Nephron (organoid): Measurements from ENCODE around the gene ARHGAP22.

Experiments
- H3K27ac Mint-ChIP-seq, 3 experiments: 2 replicates each; pipeline ENCODE4 v1.8.0; 2020; ENCODE audit warnings: mixed read lengths in 3 of 3, mild to moderate bottlenecking in 2 of 3, moderate library complexity in 1 of 3
- H3K27me3 Mint-ChIP-seq: 2 replicates; pipeline ENCODE4 v1.8.0; 2021; ENCODE audit warnings: low read depth, mild to moderate bottlenecking, moderate library complexity, mixed read lengths
- H3K36me3 Mint-ChIP-seq: 2 replicates; pipeline ENCODE4 v1.8.0; 2020; ENCODE audit warnings: low read depth, mixed read lengths
- H3K4me1 Mint-ChIP-seq: 2 replicates; pipeline ENCODE4 v1.8.0; 2020; ENCODE audit warnings: mixed read lengths
- H3K4me3 Mint-ChIP-seq, 3 experiments: 2 replicates each; pipeline ENCODE4 v1.8.0; 2020; ENCODE audit warnings: mild to moderate bottlenecking in 3 of 3, mixed read lengths in 3 of 3, moderate library complexity in 2 of 3
- H3K9me3 Mint-ChIP-seq: 2 replicates; pipeline ENCODE4 v1.8.0; 2020; ENCODE audit warnings: mixed read lengths
- CTCF ChIP-seq, 3 experiments: fragments of 200-600 bp; sonication (generic); IDR thresholded peaks; one replicate each; pipeline ENCODE4 v1.5.0; 2021; ENCODE audit warnings: antibody characterized with exemption in 3 of 3; ENCODE audit not compliant: unreplicated experiment in 3 of 3

The ARHGAP22 gene

GRCh38 chr10:48505394-48506112 lies 99.3 kb downstream of the ARHGAP22 start:
- H3K4me1 Mint-ChIP-seq, result peaks cover 16% of the 10 kb centered on the region
- no peak for TF ChIP-seq CTCF (IDR thresholded peaks at IDR 0.05; ENCODE audit: unreplicated experiment in 3 of 3)
- H3K27ac Mint-ChIP-seq, result peak overlapping the region in 1 of 3 experiments; percentile 8
- peaks cover 3% of the 10 kb centered on the region for H3K9me3 Mint-ChIP-seq
- no peak overlapping the region for H3K4me3 Mint-ChIP-seq
- H3K27me3 Mint-ChIP-seq, result peaks cover 8% of the 10 kb centered on the region
- no peaks in the 10 kb centered on the region for H3K36me3 Mint-ChIP-seq

- Mint-ChIP-seq H3K4me1 (peaks cover 16% of the 10 kb centered on the region), H3K27ac (no peak overlapping the region), H3K9me3 (no peaks in the 10 kb centered on the region), H3K4me3 (no peak overlapping the region), H3K27me3 (peaks cover 8% of the 10 kb centered on the region), H3K36me3 (no peaks in the 10 kb centered on the region)
- no peak for TF ChIP-seq CTCF (IDR thresholded peaks at IDR 0.05; ENCODE audit: unreplicated experiment in 3 of 3)
Observed at GRCh38 chr10:48504141-48504885, 100.6 kb downstream of the ARHGAP22 start.

GRCh38 chr10:48503293-48503911 lies 101.5 kb downstream of the ARHGAP22 start:
- peaks cover 16% of the 10 kb centered on the region for H3K4me1 Mint-ChIP-seq
- no peaks in the 10 kb centered on the region for H3K9me3 Mint-ChIP-seq
- TF ChIP-seq CTCF (IDR thresholded peaks at IDR 0.05; ENCODE audit: unreplicated experiment in 3 of 3), result no peak
- H3K4me3 Mint-ChIP-seq, result no peak overlapping the region
- no peaks in the 10 kb centered on the region for H3K36me3 Mint-ChIP-seq
- peaks cover 8% of the 10 kb centered on the region for H3K27me3 Mint-ChIP-seq
- peak overlapping the region in 2 of 3 experiments; percentile 47 to 66 for H3K27ac Mint-ChIP-seq

- Mint-ChIP-seq H3K9me3 (no peaks in the 10 kb centered on the region), H3K36me3 (no peaks in the 10 kb centered on the region), H3K4me3 (no peak overlapping the region), H3K4me1 (peaks cover 16% of the 10 kb centered on the region), H3K27me3 (peaks cover 8% of the 10 kb centered on the region), H3K27ac (peak overlapping the region in 2 of 3 experiments; percentile 47 to 66)
- no peak for TF ChIP-seq CTCF (IDR thresholded peaks at IDR 0.05; ENCODE audit: unreplicated experiment in 3 of 3)
Observed at GRCh38 chr10:48502791-48503190, 102.1 kb downstream of the ARHGAP22 start.

- H3K4me1 Mint-ChIP-seq, result peaks cover 21% of the 10 kb centered on the region
- no peaks in the 10 kb centered on the region for H3K9me3 Mint-ChIP-seq
- H3K36me3 Mint-ChIP-seq, result no peaks in the 10 kb centered on the region
- no peak for TF ChIP-seq CTCF (IDR thresholded peaks at IDR 0.05; ENCODE audit: unreplicated experiment in 3 of 3)
- peaks cover 8% of the 10 kb centered on the region for H3K27me3 Mint-ChIP-seq
- no peak overlapping the region for H3K4me3 Mint-ChIP-seq
- peak overlapping the region in 2 of 3 experiments; percentile 66 to 75 for H3K27ac Mint-ChIP-seq
Observed at GRCh38 chr10:48501787-48502771, 102.8 kb downstream of the ARHGAP22 start.
